HL-60 (cell line): Measurements from ENCODE around the gene WNT7B.

ENCODE experiments used
- CTCF ChIP-seq: IDR thresholded peaks from one replicate; pipeline ENCODE4 v1.5.1; 2011; ENCODE audit warnings: low read length, control low read depth, inconsistent platforms; ENCODE audit not compliant: insufficient read depth
- GABPA ChIP-seq: IDR thresholded peaks from 2 replicates; pipeline ENCODE4 v1.6.1; 2012; ENCODE audit warnings: low read depth

GRCh38 chr22:46021577-46021976 lies 44.6 kb upstream of the WNT7B start:
- TF ChIP-seq CTCF (no peak), GABPA (no peak)
